ENCODE measurements around the gene CDHR1. TPM values are rescaled to one million over a fixed set of nuclear protein-coding genes. Genes with fewer than 3 reads are reported as not detected.

The CDHR1 gene
- total and polyA plus RNA-seq, 2 of the 8 experiments (the other 6 are each of a cell fraction or from before 2014, with no cell fraction given), result 3.9 to 10.5 TPM

- TF ChIP-seq EP300 (IDR thresholded peaks at IDR 0.05; ENCODE audit: borderline replicate concordance in 1 of 2, low read depth in 2 of 2, low read length in 2 of 2) (no peak), BACH1 (IDR thresholded peaks at IDR 0.05; ENCODE audit: low read length) (no peak), SUZ12 (IDR thresholded peaks at IDR 0.05; ENCODE audit: low read length) (no peak), CHD1 (IDR thresholded peaks at IDR 0.05; ENCODE audit: low read depth, low read length) (no peak), E2F6 (IDR thresholded peaks at IDR 0.05) (no peak), SP2 (IDR thresholded peaks at IDR 0.05; ENCODE audit: low read length) (no peak), USF2 (IDR thresholded peaks at IDR 0.05; ENCODE audit: low read length) (no peak), TCF12 (IDR thresholded peaks at IDR 0.05; ENCODE audit: low read depth, low read length) (no peak)
These were observed 402 bp upstream of the CDHR1 start (continued) for GRCh38 chr10:84193846-84194423.

Data from H1 (cell line).